ENCODE results near the gene GREM1. TPM values are rescaled to one million over a fixed set of nuclear protein-coding genes. Genes with fewer than 3 reads are reported as not detected.

Gene GREM1
- polyA plus RNA-seq, 1 of the 3 experiments (the other 2 are of a cell fraction), result 23.9 TPM

- Histone ChIP-seq H2AFZ (ENCODE audit: low read depth) (no peak overlapping the region), H3F3A (replicated peaks; ENCODE audit: insufficient read depth) (peaks cover 68% of the 10 kb centered on the region), H3K27ac (ENCODE audit: low read depth in 2 of 2, low read length in 1 of 2) (peak overlapping the region in 1 of 2 experiments; percentile 69; a peak in 1 of 4 replicates), H3K36me3 (replicated peaks in 1 of 2; ENCODE audit: control insufficient read depth in 1 of 2, insufficient read depth in 2 of 2, low read length in 1 of 2) (peaks cover 0 to 60% of the 10 kb centered on the region in 2 experiments), H3K4me1 (ENCODE audit: control insufficient read depth in 1 of 2, insufficient read depth in 2 of 2, low read depth in 1 of 2, low read length in 1 of 2) (peaks cover 0 to 7% of the 10 kb centered on the region in 2 experiments; a peak in 1 of 4 replicates), H3K9me3 (no peaks in the 10 kb centered on the region), H3K4me2 (no peak overlapping the region), H3K79me2 (ENCODE audit: insufficient read depth) (peaks cover 100% of the 10 kb centered on the region), H3K27me3 (ENCODE audit: insufficient read depth) (no peaks in the 10 kb centered on the region), H3K4me3 (ENCODE audit: low read depth in 2 of 2, low read length in 1 of 2) (no peak overlapping the region), H3K9ac (no peak overlapping the region), H3K9me2 (no peaks in the 10 kb centered on the region), H4K20me1 (ENCODE audit: insufficient read depth) (peaks cover 10% of the 10 kb centered on the region; the same call in 1 of the 2 replicates)
- CTCF ChIA-PET, result interaction anchor here (0.6 to 1.3 kb wide), 2 partner anchors 20 to 61 kb away, joined by 4 read pairs; no protein-coding TSS in a partner anchor
- no peak for TF ChIP-seq EP300 (IDR thresholded peaks at IDR 0.05; ENCODE audit: borderline replicate concordance in 1 of 2, low read depth in 1 of 2, low read length in 1 of 2)
- TF ChIP-seq TCF12 (IDR thresholded peaks at IDR 0.05), result no peak
- TF ChIP-seq FOXM1 (IDR thresholded peaks at IDR 0.05; ENCODE audit: low read depth), result no peak
- no peak for TF ChIP-seq YY1 (IDR thresholded peaks at IDR 0.05; ENCODE audit: low read depth)
- no peak for TF ChIP-seq PBX3 (IDR thresholded peaks at IDR 0.05)
- no peak for TF ChIP-seq MAX (IDR thresholded peaks at IDR 0.05; ENCODE audit: low read depth)
- no peak for TF ChIP-seq NRF1 (IDR thresholded peaks at IDR 0.05; ENCODE audit: low read depth, low read length)
- no peak for TF ChIP-seq REST (IDR thresholded peaks at IDR 0.05; ENCODE audit: low read depth, low read length)
- no peak for TF ChIP-seq EZH2phosphoT487 (IDR thresholded peaks at IDR 0.05; ENCODE audit: borderline replicate concordance, low read depth)
- no peak for TF ChIP-seq CHD2 (IDR thresholded peaks at IDR 0.05; ENCODE audit: low read length, partially characterized antibody)
- TF ChIP-seq IRF3 (IDR thresholded peaks at IDR 0.05; ENCODE audit: low read depth, low read length), result no peak
- no peak for TF ChIP-seq SIN3A (IDR thresholded peaks at IDR 0.05; ENCODE audit: borderline replicate concordance, low read depth, low read length)
- no peak for TF ChIP-seq USF1 (IDR thresholded peaks at IDR 0.05; ENCODE audit: borderline replicate concordance, low read depth)
- no peak for TF ChIP-seq TEAD4 (IDR thresholded peaks at IDR 0.05; ENCODE audit: borderline replicate concordance, insufficient read depth)
- TF ChIP-seq ZBTB33 (IDR thresholded peaks at IDR 0.05; ENCODE audit: borderline replicate concordance, low read depth), result no peak
- no peak for TF ChIP-seq RFX5 (IDR thresholded peaks at IDR 0.05; ENCODE audit: low read length)
- no peak for TF ChIP-seq GABPA (IDR thresholded peaks at IDR 0.05; ENCODE audit: low read depth)
- no peak for TF ChIP-seq POLR2AphosphoS5 (IDR thresholded peaks at IDR 0.05; ENCODE audit: low read depth, low read length)
- no peak for TF ChIP-seq FOXJ3 (CRISPR knock-in tag; IDR thresholded peaks at IDR 0.05)
- WGBS (ENCODE audit: low lambda C conversion rate), result 89% methylated on average over 2 of the region's 2 CpGs
- POLR2A ChIA-PET, result no interaction called here
- DNase-seq, result no peak
These were observed 5.6 kb downstream of the GREM1 start for GRCh38 chr15:32723171-32723948.

Data from SK-N-SH (cell line).